ENCODE measurements around the gene IL36RN.

The IL36RN gene

DNA sequence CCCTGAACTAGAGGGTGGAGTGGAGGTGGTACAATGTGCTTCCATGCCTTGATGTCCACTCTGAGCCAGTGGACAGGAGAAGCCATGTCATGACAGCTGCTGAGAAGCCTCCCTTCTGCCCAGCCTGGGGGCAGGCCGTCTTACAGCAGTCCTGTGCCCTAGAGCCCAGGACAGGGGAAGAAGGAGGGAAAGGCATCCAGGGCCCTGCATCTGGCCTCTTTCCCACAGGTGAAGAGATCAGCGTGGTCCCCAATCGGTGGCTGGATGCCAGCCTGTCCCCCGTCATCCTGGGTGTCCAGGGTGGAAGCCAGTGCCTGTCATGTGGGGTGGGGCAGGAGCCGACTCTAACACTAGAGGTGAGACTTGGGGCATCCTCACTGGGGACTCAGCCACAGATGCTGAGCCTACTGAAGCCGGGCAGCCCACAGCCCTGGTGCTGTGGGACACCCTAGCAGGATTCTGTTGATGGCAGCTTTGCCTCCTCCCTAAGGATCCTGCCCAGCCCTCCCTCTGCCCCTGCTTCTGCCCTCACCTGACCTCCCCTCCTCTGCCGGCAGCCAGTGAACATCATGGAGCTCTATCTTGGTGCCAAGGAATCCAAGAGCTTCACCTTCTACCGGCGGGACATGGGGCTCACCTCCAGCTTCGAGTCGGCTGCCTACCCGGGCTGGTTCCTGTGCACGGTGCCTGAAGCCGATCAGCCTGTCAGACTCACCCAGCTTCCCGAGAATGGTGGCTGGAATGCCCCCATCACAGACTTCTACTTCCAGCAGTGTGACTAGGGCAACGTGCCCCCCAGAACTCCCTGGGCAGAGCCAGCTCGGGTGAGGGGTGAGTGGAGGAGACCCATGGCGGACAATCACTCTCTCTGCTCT, 3.1 kb downstream of the IL36RN start:
- no peaks in the 10 kb centered on the region for H3K36me3 ChIP-seq (ENCODE audit: control insufficient read depth in 1 of 2, insufficient read depth in 2 of 2, low read length in 2 of 2)
- H3K4me1 ChIP-seq (ENCODE audit: control insufficient read depth in 1 of 2, insufficient read depth in 2 of 2, low read length in 2 of 2): no peaks in the 10 kb centered on the region
- H3K27me3 ChIP-seq (ENCODE audit: low read depth, low read length): no peaks in the 10 kb centered on the region
- no peak overlapping the region for H3K27ac ChIP-seq (ENCODE audit: low read length)
- H3K4me3 ChIP-seq (ENCODE audit: low read depth in 1 of 2, low read length in 2 of 2): no peak overlapping the region
- peaks cover 0 to 4% of the 10 kb centered on the region in 2 donors for H3K9me3 ChIP-seq (ENCODE audit: control insufficient read depth in 1 of 2, low read length in 2 of 2)

DNA sequence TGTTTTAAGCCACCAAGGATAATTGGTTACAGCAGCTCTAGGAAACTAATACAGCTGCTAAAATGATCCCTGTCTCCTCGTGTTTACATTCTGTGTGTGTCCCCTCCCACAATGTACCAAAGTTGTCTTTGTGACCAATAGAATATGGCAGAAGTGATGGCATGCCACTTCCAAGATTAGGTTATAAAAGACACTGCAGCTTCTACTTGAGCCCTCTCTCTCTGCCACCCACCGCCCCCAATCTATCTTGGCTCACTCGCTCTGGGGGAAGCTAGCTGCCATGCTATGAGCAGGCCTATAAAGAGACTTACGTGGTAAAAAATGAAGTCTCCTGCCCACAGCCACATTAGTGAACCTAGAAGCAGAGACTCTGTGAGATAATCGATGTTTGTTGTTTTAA, 5.3 kb downstream of the IL36RN start:
- Histone ChIP-seq H3K4me1 (ENCODE audit: control insufficient read depth in 1 of 2, insufficient read depth in 2 of 2, low read length in 2 of 2) (no peaks in the 10 kb centered on the region), H3K9me3 (ENCODE audit: control insufficient read depth in 1 of 2, low read length in 2 of 2) (peaks cover 0 to 4% of the 10 kb centered on the region in 2 donors), H3K27ac (ENCODE audit: low read length) (no peak overlapping the region), H3K36me3 (ENCODE audit: control insufficient read depth in 1 of 2, insufficient read depth in 2 of 2, low read length in 2 of 2) (no peaks in the 10 kb centered on the region), H3K27me3 (ENCODE audit: low read depth, low read length) (no peaks in the 10 kb centered on the region), H3K4me3 (ENCODE audit: low read depth in 1 of 2, low read length in 2 of 2) (no peak overlapping the region)

- H3K4me1 ChIP-seq (ENCODE audit: control insufficient read depth in 1 of 2, insufficient read depth in 2 of 2, low read length in 2 of 2): no peaks in the 10 kb centered on the region
- no peaks in the 10 kb centered on the region for H3K36me3 ChIP-seq (ENCODE audit: control insufficient read depth in 1 of 2, insufficient read depth in 2 of 2, low read length in 2 of 2)
- peaks cover 0 to 4% of the 10 kb centered on the region in 2 donors for H3K9me3 ChIP-seq (ENCODE audit: control insufficient read depth in 1 of 2, low read length in 2 of 2)
- H3K27me3 ChIP-seq (ENCODE audit: low read depth, low read length): no peaks in the 10 kb centered on the region
- no peak overlapping the region for H3K27ac ChIP-seq (ENCODE audit: low read length)
- H3K4me3 ChIP-seq (ENCODE audit: low read depth in 1 of 2, low read length in 2 of 2): no peak overlapping the region
Measured at GRCh38 chr2:113064898-113065297, 5.9 kb downstream of the IL36RN start.

DNA sequence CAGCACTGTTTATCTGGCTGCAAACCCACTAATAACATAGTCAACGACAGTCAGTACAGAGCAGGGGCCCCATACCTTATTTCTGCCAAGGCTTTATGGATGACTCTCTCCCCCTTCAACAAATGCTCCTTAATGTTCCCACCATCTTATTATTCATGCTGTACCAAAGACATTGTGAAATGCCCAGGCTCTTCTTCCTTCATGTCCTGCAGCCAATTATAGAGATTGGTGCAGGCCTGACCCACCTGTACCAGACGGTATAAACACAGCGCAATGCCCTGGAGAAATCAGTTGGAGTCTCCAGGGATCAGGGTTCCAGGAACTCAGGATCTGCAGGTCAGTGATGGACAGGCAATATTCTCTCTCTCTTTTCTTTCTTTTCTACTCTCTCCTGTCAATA, 8.7 kb downstream of the IL36RN start, which contains the start of gene IL1F10:
Gene IL1F10 (plus strand): TSS at position 290 of the 400 bp plus-strand sequence. CDS start 4,769 bp downstream, outside the sequence.
- H3K9me3 ChIP-seq (ENCODE audit: control insufficient read depth in 1 of 2, low read length in 2 of 2): peaks cover 0 to 4% of the 10 kb centered on the region in 2 donors
- no peaks in the 10 kb centered on the region for H3K36me3 ChIP-seq (ENCODE audit: control insufficient read depth in 1 of 2, insufficient read depth in 2 of 2, low read length in 2 of 2)
- no peak within 1 kb of the TSS for H3K27ac ChIP-seq (ENCODE audit: low read length)
- H3K4me3 ChIP-seq (ENCODE audit: low read depth in 1 of 2, low read length in 2 of 2): no peak within 1 kb of the TSS
- H3K27me3 ChIP-seq (ENCODE audit: low read depth, low read length): no peaks in the 10 kb centered on the region
- H3K4me1 ChIP-seq (ENCODE audit: control insufficient read depth in 1 of 2, insufficient read depth in 2 of 2, low read length in 2 of 2): no peaks in the 10 kb centered on the region

GRCh38 chr2:113068249-113068648, 9.3 kb downstream of the IL36RN start:
- Histone ChIP-seq H3K27me3 (ENCODE audit: low read depth, low read length) (no peaks in the 10 kb centered on the region), H3K4me1 (ENCODE audit: control insufficient read depth in 1 of 2, insufficient read depth in 2 of 2, low read length in 2 of 2) (no peaks in the 10 kb centered on the region), H3K27ac (ENCODE audit: low read length) (no peak overlapping the region), H3K4me3 (ENCODE audit: low read depth in 1 of 2, low read length in 2 of 2) (no peak overlapping the region), H3K36me3 (ENCODE audit: control insufficient read depth in 1 of 2, insufficient read depth in 2 of 2, low read length in 2 of 2) (no peaks in the 10 kb centered on the region), H3K9me3 (ENCODE audit: control insufficient read depth in 1 of 2, low read length in 2 of 2) (peaks cover 0 to 4% of the 10 kb centered on the region in 2 donors)

DNA sequence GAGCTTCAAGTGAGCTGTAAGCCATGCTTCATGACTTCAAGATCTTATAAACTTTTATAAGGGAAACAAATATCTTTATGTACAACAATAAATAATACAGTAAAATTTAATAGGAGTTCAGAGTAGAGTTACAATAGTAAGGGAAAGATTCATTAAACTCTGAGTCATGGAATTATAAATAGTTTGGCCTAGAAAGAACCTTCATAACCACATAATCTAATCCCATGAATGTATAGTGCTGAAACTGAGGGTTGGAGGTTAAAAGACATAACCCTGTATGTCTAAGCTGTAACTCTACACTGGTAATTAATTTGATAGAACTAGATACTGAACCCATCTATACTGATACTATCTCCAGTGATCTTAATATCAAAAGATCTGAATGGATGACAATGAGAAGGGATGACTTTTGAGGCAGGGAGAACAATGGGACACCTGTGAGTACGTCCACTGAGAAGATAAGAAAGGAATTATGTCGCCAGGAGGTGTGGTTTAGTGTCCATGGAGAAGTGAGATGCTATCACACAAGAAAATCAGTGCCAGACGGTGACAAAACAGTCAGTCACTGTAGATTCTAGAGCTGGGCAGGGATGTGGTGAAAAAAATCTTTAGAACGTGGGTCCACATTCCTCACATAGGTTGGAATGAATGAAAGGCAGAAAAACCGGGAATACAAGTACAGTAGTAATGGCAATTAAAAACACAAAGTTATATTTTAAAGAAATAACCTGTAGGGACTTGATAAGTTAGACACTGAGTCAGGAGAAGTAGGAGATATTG, 9.9 kb downstream of the IL36RN start:
- Histone ChIP-seq H3K9me3 (ENCODE audit: control insufficient read depth in 1 of 2, low read length in 2 of 2) (peaks cover 0 to 4% of the 10 kb centered on the region in 2 donors), H3K36me3 (ENCODE audit: control insufficient read depth in 1 of 2, insufficient read depth in 2 of 2, low read length in 2 of 2) (no peaks in the 10 kb centered on the region), H3K4me1 (ENCODE audit: control insufficient read depth in 1 of 2, insufficient read depth in 2 of 2, low read length in 2 of 2) (no peaks in the 10 kb centered on the region), H3K27ac (ENCODE audit: low read length) (no peak overlapping the region), H3K4me3 (ENCODE audit: low read depth in 1 of 2, low read length in 2 of 2) (no peak overlapping the region), H3K27me3 (ENCODE audit: low read depth, low read length) (no peaks in the 10 kb centered on the region)

- H3K4me3 ChIP-seq (ENCODE audit: low read depth in 1 of 2, low read length in 2 of 2): no peak overlapping the region
- no peaks in the 10 kb centered on the region for H3K27me3 ChIP-seq (ENCODE audit: low read depth, low read length)
- H3K36me3 ChIP-seq (ENCODE audit: control insufficient read depth in 1 of 2, insufficient read depth in 2 of 2, low read length in 2 of 2): no peaks in the 10 kb centered on the region
- H3K27ac ChIP-seq (ENCODE audit: low read length): no peak overlapping the region
- H3K4me1 ChIP-seq (ENCODE audit: control insufficient read depth in 1 of 2, insufficient read depth in 2 of 2, low read length in 2 of 2): no peaks in the 10 kb centered on the region
- peaks cover 0 to under 1% of the 10 kb centered on the region in 2 donors for H3K9me3 ChIP-seq (ENCODE audit: control insufficient read depth in 1 of 2, low read length in 2 of 2)
Measured at GRCh38 chr2:113069676-113070605, 10.9 kb downstream of the IL36RN start.

- no peaks in the 10 kb centered on the region for H3K36me3 ChIP-seq (ENCODE audit: control insufficient read depth in 1 of 2, insufficient read depth in 2 of 2, low read length in 2 of 2)
- no peak overlapping the region for H3K27ac ChIP-seq (ENCODE audit: low read length)
- no peaks in the 10 kb centered on the region for H3K4me1 ChIP-seq (ENCODE audit: control insufficient read depth in 1 of 2, insufficient read depth in 2 of 2, low read length in 2 of 2)
- no peaks in the 10 kb centered on the region for H3K27me3 ChIP-seq (ENCODE audit: low read depth, low read length)
- no peak overlapping the region for H3K4me3 ChIP-seq (ENCODE audit: low read depth in 1 of 2, low read length in 2 of 2)
- no peaks in the 10 kb centered on the region for H3K9me3 ChIP-seq (ENCODE audit: control insufficient read depth in 1 of 2, low read length in 2 of 2)
Measured at GRCh38 chr2:113070606-113070975, 11.6 kb downstream of the IL36RN start.

DNA sequence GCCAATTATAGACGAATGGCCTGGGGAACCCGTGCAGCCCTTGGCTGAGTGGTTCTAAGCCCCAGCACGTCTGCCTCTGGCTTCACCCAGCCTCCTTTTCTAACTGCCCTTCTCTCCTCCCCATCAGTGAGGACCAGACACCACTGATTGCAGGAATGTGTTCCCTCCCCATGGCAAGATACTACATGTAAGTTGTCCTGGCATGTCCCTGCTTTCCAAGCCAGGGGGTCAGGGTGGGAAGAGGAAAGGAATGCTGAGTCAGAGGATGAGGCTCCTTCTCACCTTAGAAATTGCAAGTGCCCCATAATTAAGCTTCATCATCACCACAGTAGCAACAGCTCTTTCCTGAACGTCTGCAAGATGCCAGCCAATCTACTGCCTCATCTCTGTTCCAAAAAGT, 13.6 kb downstream of the IL36RN start:
- H3K27me3 ChIP-seq (ENCODE audit: low read depth, low read length): no peaks in the 10 kb centered on the region
- H3K27ac ChIP-seq (ENCODE audit: low read length): no peak overlapping the region
- H3K36me3 ChIP-seq (ENCODE audit: control insufficient read depth in 1 of 2, insufficient read depth in 2 of 2, low read length in 2 of 2): no peaks in the 10 kb centered on the region
- no peak overlapping the region for H3K4me3 ChIP-seq (ENCODE audit: low read depth in 1 of 2, low read length in 2 of 2)
- H3K4me1 ChIP-seq (ENCODE audit: control insufficient read depth in 1 of 2, insufficient read depth in 2 of 2, low read length in 2 of 2): no peaks in the 10 kb centered on the region
- no peaks in the 10 kb centered on the region for H3K9me3 ChIP-seq (ENCODE audit: control insufficient read depth in 1 of 2, low read length in 2 of 2)

GRCh38 chr2:113073325-113073834, 14.4 kb downstream of the IL36RN start:
- Histone ChIP-seq H3K4me1 (ENCODE audit: control insufficient read depth in 1 of 2, insufficient read depth in 2 of 2, low read length in 2 of 2) (no peaks in the 10 kb centered on the region), H3K4me3 (ENCODE audit: low read depth in 1 of 2, low read length in 2 of 2) (no peak overlapping the region), H3K9me3 (ENCODE audit: control insufficient read depth in 1 of 2, low read length in 2 of 2) (no peaks in the 10 kb centered on the region), H3K27me3 (ENCODE audit: low read depth, low read length) (no peaks in the 10 kb centered on the region), H3K36me3 (ENCODE audit: control insufficient read depth in 1 of 2, insufficient read depth in 2 of 2, low read length in 2 of 2) (no peaks in the 10 kb centered on the region), H3K27ac (ENCODE audit: low read length) (no peak overlapping the region)
